T-helper 17 cell (primary cell): ENCODE measurements around the gene METTL4. TPM values are rescaled to one million over a fixed set of nuclear protein-coding genes. Genes with fewer than 3 reads are reported as not detected.

ENCODE experiments used
- ATAC-seq: fragments of 150-1000 bp; cut with Tn5 transposase; 2 replicates; pipeline ENCODE4 v1.10.0; 2021; ENCODE audit warnings: mild to moderate bottlenecking, moderate library complexity
- DNase-seq, 3 donors: peaks; one replicate each; pipeline versions ENCODE4 v3.0.0 to v3.0.0-alpha.2; 2020 to 2021
- H3K9me3 ChIP-seq: one replicate; pipeline ENCODE4 v1.7.0; 2013; ENCODE audit warnings: low read length, mild to moderate bottlenecking; ENCODE audit not compliant: control insufficient read depth, poor library complexity, severe bottlenecking
- H3K27ac Mint-ChIP-seq: one replicate; pipeline ENCODE4 v1.8.0; 2022; ENCODE audit warnings: mild to moderate bottlenecking, moderate library complexity, mixed read lengths
- H3K27me3 Mint-ChIP-seq: one replicate; pipeline ENCODE4 v1.8.0; 2022; ENCODE audit warnings: mixed read lengths
- H3K36me3 Mint-ChIP-seq: one replicate; pipeline ENCODE4 v1.8.0; 2022; ENCODE audit warnings: low read depth, mixed read lengths
- H3K4me1 Mint-ChIP-seq: one replicate; pipeline ENCODE4 v1.8.0; 2022; ENCODE audit warnings: mild to moderate bottlenecking, mixed read lengths
- H3K4me3 Mint-ChIP-seq: one replicate; pipeline ENCODE4 v1.8.0; 2022; ENCODE audit warnings: mild to moderate bottlenecking, moderate library complexity, mixed read lengths
- total RNA-seq, 4 donors: library from RNA in 2 of 4; stranded (reverse) in 2 of 4; gene quantifications; one replicate each; pipeline ENCODE4 v1.2.3 and lab custom pipeline; 2022 to 2026

The METTL4 gene
- total RNA-seq (10 to 100 TPM; 13.7 to 14.1 TPM), total RNA-seq (lab: John Stamatoyannopoulos, UW) (19.5 to 24.9 reads per million in 2 donors)

- peak; percentile 83 for ATAC-seq
- Mint-ChIP-seq H3K27ac (peak within 1 kb of the TSS; percentile 100), H3K4me3 (peak within 1 kb of the TSS; percentile 99), H3K4me1 (peaks cover 44% of the 10 kb centered on the region), H3K36me3 (peaks cover 4% of the 10 kb centered on the region), H3K27me3 (no peaks in the 10 kb centered on the region)
- no peaks in the 10 kb centered on the region for H3K9me3 ChIP-seq
- peak; percentile 68 to 72 (median 70) for DNase-seq
These were observed at the start of gene METTL4, which contains the start of gene NDC80 for GRCh38 chr18:2571200-2572170. TSS of gene METTL4 (minus strand) at chr18:2571505. CDS start at chr18:2567216, 4,289 bp downstream. TSS of gene NDC80 (plus strand) at chr18:2571557. CDS start at chr18:2572986, 1,429 bp downstream.

DNA sequence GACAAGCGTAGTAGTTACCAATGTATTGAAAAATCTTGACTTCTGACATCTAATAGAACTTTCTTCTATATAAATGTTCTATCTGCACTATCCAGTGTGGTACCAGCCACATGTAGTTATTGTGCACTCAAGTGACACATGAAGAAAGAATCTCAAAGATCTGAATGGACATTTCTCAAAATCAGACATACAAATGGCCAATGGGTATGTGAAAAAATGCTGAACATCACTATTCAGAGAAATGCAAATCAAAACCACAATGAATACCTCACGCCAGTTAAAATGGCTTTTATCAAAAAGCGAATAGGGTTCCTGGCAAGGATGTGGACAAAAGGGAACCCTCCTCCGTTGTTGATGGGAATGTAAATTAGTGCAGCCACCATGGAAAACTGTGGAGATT lies 46.7 kb upstream of the METTL4 start:
- Mint-ChIP-seq H3K27ac (no peak overlapping the region), H3K27me3 (no peaks in the 10 kb centered on the region), H3K36me3 (peaks cover 2% of the 10 kb centered on the region), H3K4me1 (no peaks in the 10 kb centered on the region), H3K4me3 (no peak overlapping the region)
- no peak for DNase-seq
- no peaks in the 10 kb centered on the region for H3K9me3 ChIP-seq
- no peak for ATAC-seq

- DNase-seq: no peak
- no peak overlapping the region for H3K27ac Mint-ChIP-seq
- no peak for ATAC-seq
- no peaks in the 10 kb centered on the region for H3K4me1 Mint-ChIP-seq
- H3K36me3 Mint-ChIP-seq: peaks cover 2% of the 10 kb centered on the region
- no peaks in the 10 kb centered on the region for H3K9me3 ChIP-seq
- no peak overlapping the region for H3K4me3 Mint-ChIP-seq
- H3K27me3 Mint-ChIP-seq: no peaks in the 10 kb centered on the region
These were observed 46.2 kb upstream of the METTL4 start for GRCh38 chr18:2617401-2617998.

DNA sequence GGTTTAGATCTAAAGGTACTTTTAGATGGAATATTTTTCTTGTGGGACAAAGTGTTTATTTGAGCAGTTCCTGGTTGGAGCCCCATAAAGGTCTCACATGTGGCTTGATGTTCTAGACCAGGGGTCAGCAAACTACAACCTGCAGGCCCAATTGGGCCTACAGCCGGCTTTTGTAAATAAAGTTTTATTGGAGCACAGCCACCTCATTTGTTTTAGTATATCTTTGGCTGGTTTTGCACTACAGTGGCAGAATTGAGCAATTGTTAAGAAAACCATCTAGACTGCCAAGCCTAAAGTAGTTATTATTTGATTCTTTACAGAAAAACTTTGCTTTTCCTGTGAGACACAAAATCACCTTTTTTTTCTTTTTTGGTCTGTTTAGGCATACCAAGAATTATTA lies 41.7 kb upstream of the METTL4 start:
- H3K27me3 Mint-ChIP-seq: no peaks in the 10 kb centered on the region

GRCh38 chr18:2610549-2610948 lies 39.2 kb upstream of the METTL4 start:
- no peaks in the 10 kb centered on the region for H3K9me3 ChIP-seq
- H3K36me3 Mint-ChIP-seq: peaks cover 2% of the 10 kb centered on the region
- ATAC-seq (no peak), DNase-seq (no peak)
- H3K4me1 Mint-ChIP-seq: peaks cover 15% of the 10 kb centered on the region
- H3K27ac Mint-ChIP-seq: peak overlapping the region; percentile 43
- no peak overlapping the region for H3K4me3 Mint-ChIP-seq
- H3K27me3 Mint-ChIP-seq: no peaks in the 10 kb centered on the region

More for the DNA sequence above, 41.7 kb upstream of the METTL4 start:
- H3K4me1 Mint-ChIP-seq: peaks cover 6% of the 10 kb centered on the region
- H3K36me3 Mint-ChIP-seq: peaks cover 2% of the 10 kb centered on the region
- no peak overlapping the region for H3K4me3 Mint-ChIP-seq
- H3K27ac Mint-ChIP-seq: peak overlapping the region; percentile 6
- no peak for DNase-seq
- H3K9me3 ChIP-seq: no peaks in the 10 kb centered on the region
- ATAC-seq: no peak

DNA sequence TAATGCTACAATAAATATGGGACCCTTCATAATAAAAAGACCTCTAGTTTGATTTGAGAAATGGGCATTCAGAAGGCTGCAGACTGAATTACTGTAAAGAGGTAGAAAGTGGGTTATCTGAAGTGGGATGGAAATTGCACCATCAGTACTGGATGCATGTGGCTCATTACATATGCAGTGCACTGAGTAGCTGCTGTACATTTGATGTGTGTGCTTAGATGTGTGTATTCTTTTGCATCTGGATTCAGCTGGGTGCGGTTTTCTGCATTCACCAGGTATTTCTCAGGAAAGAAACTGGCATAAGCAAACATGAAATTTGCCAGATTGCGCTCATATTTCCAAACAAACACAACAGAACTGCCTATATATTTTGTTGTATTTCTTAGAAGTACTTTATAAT lies 38.3 kb upstream of the METTL4 start:
- Mint-ChIP-seq H3K4me3 (no peak overlapping the region), H3K27ac (no peak overlapping the region), H3K36me3 (no peaks in the 10 kb centered on the region), H3K4me1 (peaks cover 19% of the 10 kb centered on the region), H3K27me3 (no peaks in the 10 kb centered on the region)
- no peaks in the 10 kb centered on the region for H3K9me3 ChIP-seq
- DNase-seq (no peak), ATAC-seq (no peak)

DNA sequence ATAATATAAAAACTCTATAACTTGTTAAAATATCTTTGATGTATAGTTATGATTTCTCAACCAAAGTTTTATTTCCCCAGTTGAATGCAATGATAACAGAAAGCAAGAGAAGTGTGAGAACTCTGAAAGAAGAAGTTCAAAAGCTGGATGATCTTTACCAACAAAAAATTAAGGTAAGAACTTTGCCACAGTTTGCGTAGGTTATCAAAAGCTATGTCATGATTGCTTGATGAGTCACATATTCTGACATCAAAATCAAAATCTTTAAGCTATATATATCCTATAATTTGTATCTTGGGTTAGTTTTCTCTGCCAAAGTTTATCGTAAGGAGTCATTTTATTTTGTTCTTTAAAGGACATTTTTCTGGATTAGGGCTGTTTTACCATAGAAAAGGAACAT lies 35.0 kb upstream of the METTL4 start:
- H3K4me1 Mint-ChIP-seq: peaks cover 32% of the 10 kb centered on the region
- peak overlapping the region; percentile 28 for H3K4me3 Mint-ChIP-seq
- no peaks in the 10 kb centered on the region for H3K9me3 ChIP-seq
- H3K27ac Mint-ChIP-seq: peak overlapping the region; percentile 86
- DNase-seq (no peak), ATAC-seq (peak; percentile 60)
- no peaks in the 10 kb centered on the region for H3K27me3 Mint-ChIP-seq
- peaks cover 3% of the 10 kb centered on the region for H3K36me3 Mint-ChIP-seq

- no peaks in the 10 kb centered on the region for H3K9me3 ChIP-seq
- Mint-ChIP-seq H3K4me3 (no peak overlapping the region), H3K4me1 (peaks cover 33% of the 10 kb centered on the region), H3K27me3 (no peaks in the 10 kb centered on the region), H3K27ac (peak overlapping the region; percentile 0), H3K36me3 (peaks cover 3% of the 10 kb centered on the region)
- ATAC-seq (no peak), DNase-seq (no peak)
These were observed 31.5 kb upstream of the METTL4 start for GRCh38 chr18:2602844-2603243.

DNA sequence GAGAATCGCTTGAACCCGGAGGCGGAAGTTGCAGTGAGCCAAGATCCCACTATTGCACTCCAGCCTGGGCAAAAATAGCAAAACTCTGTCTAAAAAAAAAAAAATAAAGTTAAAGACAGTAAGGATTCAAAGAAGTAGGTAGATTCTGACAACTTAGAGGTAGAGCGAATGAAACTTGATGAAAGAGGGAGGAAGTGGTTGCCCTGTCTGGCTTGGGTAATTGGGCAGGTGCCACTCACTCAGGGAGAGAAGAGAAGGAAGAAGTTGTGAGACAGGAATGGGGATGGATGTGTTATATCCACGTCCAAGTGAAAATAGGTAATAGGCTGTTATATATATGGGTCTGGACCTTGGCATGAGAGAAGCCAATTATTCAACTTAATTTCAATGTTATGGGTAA lies 26.3 kb upstream of the METTL4 start:
- DNase-seq: no peak
- no peaks in the 10 kb centered on the region for H3K27me3 Mint-ChIP-seq
- H3K36me3 Mint-ChIP-seq: no peaks in the 10 kb centered on the region
- no peak overlapping the region for H3K4me3 Mint-ChIP-seq
- peak overlapping the region; percentile 30 for H3K27ac Mint-ChIP-seq
- no peaks in the 10 kb centered on the region for H3K9me3 ChIP-seq
- ATAC-seq: peak; percentile 64
- H3K4me1 Mint-ChIP-seq: peaks cover 14% of the 10 kb centered on the region

- ATAC-seq (peak; percentile 42), DNase-seq (no peak)
- Mint-ChIP-seq H3K36me3 (peaks cover 2% of the 10 kb centered on the region), H3K4me1 (peaks cover 19% of the 10 kb centered on the region), H3K27me3 (no peaks in the 10 kb centered on the region), H3K4me3 (peak overlapping the region; percentile 83), H3K27ac (peak overlapping the region; percentile 88)
- no peaks in the 10 kb centered on the region for H3K9me3 ChIP-seq
These were observed 19.0 kb upstream of the METTL4 start for GRCh38 chr18:2590303-2590702.

GRCh38 chr18:2589345-2590068 lies 18.2 kb upstream of the METTL4 start:
- Mint-ChIP-seq H3K36me3 (peaks cover 2% of the 10 kb centered on the region), H3K4me1 (peaks cover 19% of the 10 kb centered on the region), H3K4me3 (peak overlapping the region; percentile 83), H3K27ac (peak overlapping the region; percentile 79), H3K27me3 (no peaks in the 10 kb centered on the region)
- ATAC-seq (peak; percentile 75), DNase-seq (no peak)
- no peaks in the 10 kb centered on the region for H3K9me3 ChIP-seq

GRCh38 chr18:2588666-2589344 lies 17.5 kb upstream of the METTL4 start:
- peaks cover 19% of the 10 kb centered on the region for H3K4me1 Mint-ChIP-seq
- DNase-seq (no peak), ATAC-seq (no peak)
- peak overlapping the region; percentile 46 for H3K4me3 Mint-ChIP-seq
- peaks cover 2% of the 10 kb centered on the region for H3K36me3 Mint-ChIP-seq
- H3K9me3 ChIP-seq: no peaks in the 10 kb centered on the region
- H3K27me3 Mint-ChIP-seq: no peaks in the 10 kb centered on the region
- peak overlapping the region; percentile 79 for H3K27ac Mint-ChIP-seq
